H1 (cell line): ENCODE results near the gene NRIP3.

Source experiments
- ATF3 ChIP-seq: IDR thresholded peaks from 2 replicates; pipeline ENCODE4 v1.6.1; 2011; ENCODE audit warnings: low read depth, mild to moderate bottlenecking, low read length; ENCODE audit not compliant: insufficient read depth
- BRCA1 ChIP-seq: IDR thresholded peaks from 2 replicates; pipeline ENCODE4 v1.6.1; 2012; ENCODE audit warnings: low read depth, low read length, improper control_type of control experiment
- CREB1 ChIP-seq: IDR thresholded peaks from 2 replicates; pipeline ENCODE4 v1.6.1; 2012; ENCODE audit warnings: inconsistent platforms
- CTCF ChIP-seq, 3 experiments: IDR thresholded peaks; 1 replicate in 2 of 3; 2 replicates in 1 of 3; pipeline versions ENCODE4 v1.5.1 to v1.6.1; 2011; ENCODE audit warnings: low read length in 3 of 3, mild to moderate bottlenecking in 3 of 3, inconsistent platforms in 2 of 3, low read depth in 1 of 3, moderate library complexity in 1 of 3; ENCODE audit not compliant: insufficient read depth in 1 of 3; ENCODE audit errors: control extremely low read depth in 1 of 3
- EP300 ChIP-seq, 2 experiments: IDR thresholded peaks; 1 replicate in 1 of 2; 2 replicates in 1 of 2; pipeline ENCODE4 v1.6.1; 2011 to 2012; ENCODE audit warnings: low read depth in 2 of 2, low read length in 2 of 2, mild to moderate bottlenecking in 2 of 2, borderline replicate concordance in 1 of 2, inconsistent platforms in 1 of 2, moderate library complexity in 1 of 2
- EZH2 ChIP-seq: fragments of 200-600 bp; sonication (generic); IDR thresholded peaks from 2 replicates; pipeline ENCODE4 v1.7.1; 2012; ENCODE audit warnings: low read depth, mild to moderate bottlenecking, moderate library complexity, low read length, inconsistent platforms; ENCODE audit not compliant: severe bottlenecking
- GABPA ChIP-seq: IDR thresholded peaks from 2 replicates; pipeline ENCODE4 v1.6.1; 2011; ENCODE audit warnings: mild to moderate bottlenecking, low read length, moderate library complexity, borderline replicate concordance; ENCODE audit not compliant: insufficient read depth
- POLR2A ChIP-seq, 2 experiments: IDR thresholded peaks; 1 replicate in 1 of 2; 2 replicates in 1 of 2; pipeline ENCODE4 v1.6.1; 2011; ENCODE audit warnings: low read depth in 2 of 2, low read length in 2 of 2, mild to moderate bottlenecking in 2 of 2; ENCODE audit errors: control extremely low read depth in 1 of 2
- RAD21 ChIP-seq, 2 experiments: IDR thresholded peaks in 1 of 2; conservative IDR thresholded peaks in 1 of 2; 2 replicates each; pipeline ENCODE4 v1.6.1; 2011; ENCODE audit warnings: low read depth in 2 of 2, low read length in 2 of 2, improper control_type of control experiment in 1 of 2, inconsistent platforms in 1 of 2, mild to moderate bottlenecking in 1 of 2, moderate library complexity in 1 of 2
- SP2 ChIP-seq: IDR thresholded peaks from 2 replicates; pipeline ENCODE4 v1.6.1; 2012; ENCODE audit warnings: mild to moderate bottlenecking, low read length, inconsistent platforms
- TAF1 ChIP-seq: IDR thresholded peaks from 2 replicates; pipeline ENCODE4 v1.6.1; 2011; ENCODE audit warnings: mild to moderate bottlenecking, low read depth, low read length
- ZNF274 ChIP-seq: IDR thresholded peaks from 2 replicates; pipeline ENCODE4 v1.7.0; 2012; ENCODE audit warnings: low read length, borderline replicate concordance; ENCODE audit errors: extremely low read depth
- TF ChIP-seq, protein P1 (sequence below): IDR thresholded peaks from 2 replicates; pipeline ENCODE4 v1.6.1; 2012; ENCODE audit warnings: inconsistent platforms
- TF ChIP-seq, protein P2 (sequence below): IDR thresholded peaks from 2 replicates; pipeline ENCODE4 v1.6.1; 2011; ENCODE audit warnings: low read length, improper control_type of control experiment

- TF ChIP-seq CTCF (IDR thresholded peaks at IDR 0.05; ENCODE audit: control extremely low read depth in 1 of 3, insufficient read depth in 1 of 3, low read depth in 1 of 3, low read length in 3 of 3) (no peak), EP300 (IDR thresholded peaks at IDR 0.05; ENCODE audit: borderline replicate concordance in 1 of 2, low read depth in 2 of 2, low read length in 2 of 2) (no peak), SP2 (no peak), EZH2 (no peak), POLR2A (IDR thresholded peaks at IDR 0.05; ENCODE audit: control extremely low read depth in 1 of 2, low read depth in 2 of 2, low read length in 2 of 2) (no peak), CREB1 (no peak), GABPA (no peak), ATF3 (no peak), TAF1 (no peak), RAD21 (IDR thresholded peaks at IDR 0.05 in 1 of 2, conservative IDR thresholded peaks at IDR 0.05 in 1 of 2; ENCODE audit: low read depth in 2 of 2, low read length in 2 of 2) (no peak), ZNF274 (no peak), BRCA1 (no peak)
- TF ChIP-seq, protein P1, sequence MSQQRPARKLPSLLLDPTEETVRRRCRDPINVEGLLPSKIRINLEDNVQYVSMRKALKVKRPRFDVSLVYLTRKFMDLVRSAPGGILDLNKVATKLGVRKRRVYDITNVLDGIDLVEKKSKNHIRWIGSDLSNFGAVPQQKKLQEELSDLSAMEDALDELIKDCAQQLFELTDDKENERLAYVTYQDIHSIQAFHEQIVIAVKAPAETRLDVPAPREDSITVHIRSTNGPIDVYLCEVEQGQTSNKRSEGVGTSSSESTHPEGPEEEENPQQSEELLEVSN, result no peak
- TF ChIP-seq, protein P2, sequence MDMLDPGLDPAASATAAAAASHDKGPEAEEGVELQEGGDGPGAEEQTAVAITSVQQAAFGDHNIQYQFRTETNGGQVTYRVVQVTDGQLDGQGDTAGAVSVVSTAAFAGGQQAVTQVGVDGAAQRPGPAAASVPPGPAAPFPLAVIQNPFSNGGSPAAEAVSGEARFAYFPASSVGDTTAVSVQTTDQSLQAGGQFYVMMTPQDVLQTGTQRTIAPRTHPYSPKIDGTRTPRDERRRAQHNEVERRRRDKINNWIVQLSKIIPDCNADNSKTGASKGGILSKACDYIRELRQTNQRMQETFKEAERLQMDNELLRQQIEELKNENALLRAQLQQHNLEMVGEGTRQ, result no peak
These were observed 26.8 kb upstream of the NRIP3 start for GRCh38 chr11:9030601-9031000.
